Prostate gland (tissue), 2 donors: ENCODE results near the gene PCDHGA5. TPM values are rescaled to one million over a fixed set of nuclear protein-coding genes. Genes with fewer than 3 reads are reported as not detected.

ENCODE experiments used
- DNase-seq: peaks from one replicate; pipeline ENCODE4 v3.0.0-alpha.2; 2019; ENCODE audit warnings: low spot score
- H3K27ac ChIP-seq, 2 donors: fragments of 200-600 bp; sonication (generic); 2 replicates each; pipeline ENCODE4 v1.5.1; 2017 to 2019
- H3K27me3 ChIP-seq: fragments of 200-600 bp; sonication (generic); replicated peaks from 2 replicates; pipeline ENCODE4 v1.5.1; 2019; ENCODE audit not compliant: insufficient read depth
- H3K36me3 ChIP-seq, 2 donors: fragments of 200-600 bp; sonication (generic); 1 replicate in 1 of 2; 2 replicates in 1 of 2; pipeline versions ENCODE4 v1.5.1 to v1.8.1; 2017 to 2019
- H3K4me1 ChIP-seq: fragments of 200-600 bp; sonication (generic); replicated peaks from 2 replicates; pipeline ENCODE4 v1.5.1; 2019
- H3K4me3 ChIP-seq, 2 donors: fragments of 200-600 bp; sonication (generic); 2 replicates each; pipeline ENCODE4 v1.5.1; 2017 to 2019
- H3K9me3 ChIP-seq: fragments of 200-600 bp; sonication (generic); 2 replicates; pipeline ENCODE4 v1.5.1; 2017
- POLR2A ChIP-seq: fragments of 450-650 bp; IDR thresholded peaks from one replicate; pipeline ENCODE4 v1.6.1; 2016; ENCODE audit warnings: antibody characterized with exemption, mild to moderate bottlenecking
- POLR2AphosphoS5 ChIP-seq: sonication (generic); formaldehyde crosslinking; IDR thresholded peaks from one replicate; pipeline ENCODE4 v1.6.1; 2017; ENCODE audit warnings: antibody characterized with exemption
- WGBS: methylation state at CpG from one replicate; pipeline ENCODE4 v1.1.5; 2018; 5-methylcytosine and 5-hydroxymethylcytosine counted together
- intact Hi-C: fragments of 100-400 bp; cut with DNase I; formaldehyde crosslinking; loops from one replicate; pipeline ENCODE4 v1.14.2; 2022
- total RNA-seq, 2 donors: library from RNA; depleted of rRNA; stranded (reverse); fragments of >200 nt; gene quantifications; one replicate each; pipeline ENCODE4 v1.1.0, GENCODE V29; 2016
- TF ChIP-seq, protein P1 (sequence below), 4 experiments: fragments of 200-600 bp in 2 of 4; fragments of 450-650 bp in 2 of 4; sonication (generic) in 2 of 4; IDR thresholded peaks; 1 replicate in 3 of 4; 2 replicates in 1 of 4; pipeline ENCODE4 v1.5.1; 2016 to 2019; ENCODE audit warnings: antibody characterized with exemption in 4 of 4, mild to moderate bottlenecking in 2 of 4, moderate library complexity in 2 of 4

Gene PCDHGA5
- total RNA-seq, 2 donors from 2014 or later, result 4.1 to 4.8 TPM

DNA sequence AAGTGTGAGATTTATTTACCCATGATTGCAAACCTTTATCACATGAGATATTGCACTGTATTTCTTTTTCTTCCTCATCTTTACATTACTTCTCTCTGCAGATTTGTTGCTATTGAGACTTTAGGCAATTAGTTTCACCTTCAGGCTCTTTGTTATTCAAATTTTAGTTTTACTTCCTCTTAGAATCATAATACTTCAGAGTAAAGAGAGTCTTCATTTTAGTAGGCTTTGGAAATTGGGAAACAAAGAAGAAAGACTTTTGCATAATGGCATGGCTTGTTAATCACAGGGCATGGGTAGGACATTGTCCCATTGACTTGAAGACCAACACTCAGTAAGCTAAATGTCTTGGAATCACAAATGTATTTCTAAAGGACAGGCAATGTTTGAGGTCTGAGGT is 1.2 kb upstream of the PCDHGA5 start:
- intact Hi-C loops, result no loop called here
- no peak overlapping the region for H3K4me3 ChIP-seq
- no peak for DNase-seq

DNA sequence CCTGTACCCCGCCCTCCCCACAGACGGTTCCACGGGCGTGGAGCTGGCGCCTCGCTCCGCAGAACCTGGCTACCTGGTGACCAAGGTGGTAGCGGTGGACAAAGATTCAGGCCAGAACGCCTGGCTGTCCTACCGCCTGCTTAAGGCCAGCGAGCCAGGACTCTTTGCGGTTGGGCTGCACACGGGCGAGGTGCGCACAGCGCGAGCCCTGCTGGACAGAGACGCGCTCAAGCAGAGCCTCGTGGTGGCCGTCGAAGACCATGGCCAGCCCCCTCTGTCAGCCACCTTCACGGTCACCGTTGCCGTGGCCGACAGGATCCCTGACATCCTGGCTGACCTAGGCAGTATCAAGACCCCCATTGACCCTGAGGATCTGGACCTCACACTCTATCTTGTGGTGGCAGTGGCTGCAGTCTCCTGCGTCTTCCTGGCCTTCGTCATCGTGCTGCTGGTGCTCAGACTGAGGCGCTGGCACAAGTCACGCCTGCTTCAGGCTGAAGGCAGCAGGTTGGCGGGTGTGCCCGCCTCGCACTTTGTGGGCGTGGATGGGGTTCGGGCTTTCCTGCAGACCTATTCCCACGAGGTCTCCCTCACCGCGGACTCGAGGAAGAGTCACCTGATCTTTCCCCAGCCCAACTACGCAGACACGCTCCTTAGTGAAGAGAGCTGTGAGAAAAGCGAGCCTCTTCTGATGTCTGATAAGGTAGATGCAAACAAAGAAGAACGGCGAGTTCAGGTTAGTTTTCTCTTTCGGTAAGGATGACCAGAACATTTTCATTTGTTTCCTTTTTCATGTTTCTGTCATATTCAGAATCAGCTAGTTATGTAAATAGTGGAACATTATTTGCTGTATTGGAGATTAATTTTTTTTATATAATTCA is 2.3 kb downstream of the PCDHGA5 start:
- 20% methylated on average over 31 of the region's 46 CpGs for WGBS
- no peak overlapping the region for H3K4me3 ChIP-seq
- TF ChIP-seq, protein P1, sequence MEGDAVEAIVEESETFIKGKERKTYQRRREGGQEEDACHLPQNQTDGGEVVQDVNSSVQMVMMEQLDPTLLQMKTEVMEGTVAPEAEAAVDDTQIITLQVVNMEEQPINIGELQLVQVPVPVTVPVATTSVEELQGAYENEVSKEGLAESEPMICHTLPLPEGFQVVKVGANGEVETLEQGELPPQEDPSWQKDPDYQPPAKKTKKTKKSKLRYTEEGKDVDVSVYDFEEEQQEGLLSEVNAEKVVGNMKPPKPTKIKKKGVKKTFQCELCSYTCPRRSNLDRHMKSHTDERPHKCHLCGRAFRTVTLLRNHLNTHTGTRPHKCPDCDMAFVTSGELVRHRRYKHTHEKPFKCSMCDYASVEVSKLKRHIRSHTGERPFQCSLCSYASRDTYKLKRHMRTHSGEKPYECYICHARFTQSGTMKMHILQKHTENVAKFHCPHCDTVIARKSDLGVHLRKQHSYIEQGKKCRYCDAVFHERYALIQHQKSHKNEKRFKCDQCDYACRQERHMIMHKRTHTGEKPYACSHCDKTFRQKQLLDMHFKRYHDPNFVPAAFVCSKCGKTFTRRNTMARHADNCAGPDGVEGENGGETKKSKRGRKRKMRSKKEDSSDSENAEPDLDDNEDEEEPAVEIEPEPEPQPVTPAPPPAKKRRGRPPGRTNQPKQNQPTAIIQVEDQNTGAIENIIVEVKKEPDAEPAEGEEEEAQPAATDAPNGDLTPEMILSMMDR (IDR thresholded peaks at IDR 0.05), result no peak
- TF ChIP-seq POLR2AphosphoS5 (no peak), POLR2A (no peak)
- no peaks in the 10 kb centered on the region for H3K4me1 ChIP-seq
- no peak for DNase-seq
- H3K9me3 ChIP-seq, result no peaks in the 10 kb centered on the region
- H3K27ac ChIP-seq, result no peak overlapping the region
- intact Hi-C loops, result no loop called here
- H3K27me3 ChIP-seq, result peaks cover 17% of the 10 kb centered on the region
- no peaks in the 10 kb centered on the region for H3K36me3 ChIP-seq

More for the DNA sequence above, 1.2 kb upstream of the PCDHGA5 start:
- Histone ChIP-seq H3K27ac (no peak overlapping the region), H3K36me3 (no peaks in the 10 kb centered on the region), H3K4me1 (no peaks in the 10 kb centered on the region), H3K27me3 (peaks cover 23% of the 10 kb centered on the region), H3K9me3 (no peaks in the 10 kb centered on the region)
- TF ChIP-seq, protein P1 (IDR thresholded peaks at IDR 0.05), result no peak
- TF ChIP-seq POLR2A (no peak), POLR2AphosphoS5 (no peak)

DNA sequence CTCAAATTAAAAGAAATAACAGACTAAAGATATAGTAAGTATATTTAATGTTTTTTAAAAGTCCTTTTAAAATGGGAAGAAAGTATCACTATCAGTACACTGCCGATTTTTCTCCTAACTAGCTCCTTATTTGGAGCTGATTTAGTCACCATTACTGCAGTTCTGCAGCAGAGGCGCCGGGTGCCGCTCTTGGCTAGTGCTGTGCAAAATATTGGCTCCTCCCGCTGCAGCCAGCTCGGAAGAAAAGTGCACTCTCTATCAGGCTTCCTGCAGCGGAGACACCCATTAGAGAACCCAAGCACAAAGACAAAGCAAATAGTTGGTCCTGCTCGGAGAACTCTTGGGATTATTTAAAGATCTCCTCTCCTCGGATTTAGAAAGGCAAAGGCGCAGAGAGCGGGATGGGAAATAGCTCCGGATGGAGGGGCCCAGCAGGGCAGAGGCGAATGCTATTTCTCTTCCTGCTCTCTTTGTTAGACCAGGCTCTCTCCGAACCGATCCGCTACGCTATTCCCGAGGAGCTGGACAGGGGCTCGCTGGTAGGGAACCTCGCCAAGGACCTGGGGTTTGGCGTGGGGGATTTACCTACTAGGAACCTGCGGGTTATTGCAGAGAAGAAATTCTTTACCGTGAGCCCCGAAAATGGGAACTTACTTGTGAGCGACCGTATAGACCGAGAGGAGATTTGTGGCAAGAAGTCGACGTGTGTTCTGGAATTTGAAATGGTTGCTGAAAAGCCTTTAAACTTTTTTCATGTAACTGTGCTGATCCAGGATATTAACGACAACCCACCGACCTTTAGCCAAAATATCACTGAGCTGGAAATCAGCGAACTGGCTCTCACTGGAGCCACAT is 6.3 kb downstream of the PCDHGA5 start, which contains the start of gene PCDHGB3:
PCDHGB3 (plus strand) TSS at position 249 of the 855 bp plus-strand sequence; CDS start at position 402, 153 bp downstream.
- DNase-seq, result no peak
- intact Hi-C loops, result no loop called here
- Histone ChIP-seq H3K9me3 (no peaks in the 10 kb centered on the region), H3K4me1 (no peaks in the 10 kb centered on the region), H3K4me3 (no peak within 1 kb of the TSS), H3K27me3 (peaks cover 8% of the 10 kb centered on the region), H3K27ac (no peak within 1 kb of the TSS), H3K36me3 (no peaks in the 10 kb centered on the region)
- TF ChIP-seq, protein P1 (IDR thresholded peaks at IDR 0.05), result peak in 1 of 4 experiments; percentile 21
- TF ChIP-seq POLR2AphosphoS5, result no peak
- TF ChIP-seq POLR2A, result no peak
- WGBS, result 17% methylated on average over 32 of the region's 32 CpGs

DNA sequence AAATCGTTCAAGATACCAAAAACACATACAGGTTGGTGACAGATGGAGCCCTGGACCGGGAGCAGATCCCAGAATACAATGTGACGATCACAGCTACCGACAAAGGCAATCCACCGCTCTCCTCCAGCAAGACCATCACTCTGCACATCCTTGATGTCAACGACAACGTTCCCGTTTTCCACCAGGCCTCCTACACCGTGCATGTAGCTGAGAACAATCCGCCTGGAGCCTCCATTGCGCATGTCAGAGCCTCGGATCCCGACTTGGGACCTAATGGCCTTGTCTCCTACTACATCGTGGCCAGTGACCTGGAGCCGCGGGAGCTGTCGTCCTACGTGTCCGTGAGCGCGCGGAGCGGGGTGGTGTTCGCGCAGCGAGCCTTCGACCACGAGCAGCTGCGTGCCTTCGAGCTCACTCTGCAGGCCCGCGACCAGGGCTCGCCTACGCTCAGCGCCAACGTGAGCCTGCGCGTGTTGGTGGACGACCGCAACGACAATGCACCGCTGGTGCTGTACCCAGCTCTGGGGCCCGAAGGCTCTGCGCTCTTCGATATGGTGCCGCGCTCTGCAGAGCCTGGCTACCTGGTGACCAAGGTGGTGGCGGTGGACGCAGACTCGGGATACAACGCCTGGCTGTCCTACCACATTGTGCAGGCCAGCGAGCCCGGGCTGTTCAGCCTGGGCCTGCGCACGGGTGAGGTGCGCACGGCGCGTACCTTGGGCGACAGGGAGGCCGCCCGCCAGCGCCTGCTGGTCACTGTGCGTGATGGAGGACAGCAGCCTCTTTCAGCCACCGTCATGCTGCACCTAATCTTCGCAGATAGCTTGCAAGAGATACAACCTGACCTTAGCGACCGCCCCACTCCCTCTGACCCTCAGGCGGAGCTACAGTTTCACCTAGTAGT is 7.9 kb downstream of the PCDHGA5 start:
- TF ChIP-seq POLR2A (no peak), POLR2AphosphoS5 (no peak)
- TF ChIP-seq, protein P1 (IDR thresholded peaks at IDR 0.05), result no peak
- Histone ChIP-seq H3K9me3 (no peaks in the 10 kb centered on the region), H3K4me3 (no peak overlapping the region), H3K27ac (no peak overlapping the region), H3K27me3 (peaks cover 4% of the 10 kb centered on the region), H3K4me1 (no peaks in the 10 kb centered on the region), H3K36me3 (no peaks in the 10 kb centered on the region)
- intact Hi-C loops, result no loop called here
- DNase-seq, result no peak
- 18% methylated on average over 41 of the region's 69 CpGs for WGBS
